Measurements from ENCODE around the gene YJU2.
"Not testable (repeated sequence)": the region's sequence is repeated elsewhere in the genome, so short reads cannot be mapped to it uniquely, and the experiment has no call there.

YJU2 gene

GRCh38 chr19:4257025-4257424 is 10.1 kb downstream of the YJU2 start:
- no peaks in the 10 kb centered on the region for H3K4me1 ChIP-seq (ENCODE audit: control insufficient read depth, low read depth, low read length)
- peaks cover 4% of the 10 kb centered on the region for H3K9me3 ChIP-seq (ENCODE audit: control insufficient read depth, low read depth, low read length)
- H3K36me3 ChIP-seq (ENCODE audit: control insufficient read depth, low read depth, low read length): peaks cover 51% of the 10 kb centered on the region
- H3K9ac ChIP-seq (ENCODE audit: low read length): no peak overlapping the region
- H3K27me3 ChIP-seq (ENCODE audit: control insufficient read depth, insufficient read depth, low read length): no peaks in the 10 kb centered on the region
- no peak overlapping the region for H3K4me3 ChIP-seq (ENCODE audit: low read length)
- no peak overlapping the region for H3K27ac ChIP-seq (ENCODE audit: low read length)

DNA sequence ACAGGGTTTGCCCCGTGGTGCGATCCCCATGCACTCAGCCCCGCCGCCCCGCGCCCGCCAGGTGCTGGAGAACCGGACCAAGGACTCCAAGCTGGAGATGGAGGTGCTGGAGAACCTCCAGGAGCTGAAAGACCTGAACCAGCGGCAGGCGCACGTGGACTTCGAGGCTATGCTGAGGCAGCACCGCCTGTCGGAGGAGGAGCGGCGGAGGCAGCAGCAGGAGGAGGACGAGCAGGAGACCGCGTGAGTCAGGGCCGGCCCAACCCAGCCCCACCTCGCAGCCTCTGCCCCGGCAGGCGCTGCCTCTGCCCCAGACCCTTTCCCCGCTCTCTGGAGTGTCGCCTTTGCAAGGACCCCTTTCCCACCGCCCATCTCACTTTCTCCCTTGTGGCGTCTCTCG is 11.3 kb downstream of the YJU2 start:
- H3K27me3 ChIP-seq (ENCODE audit: control insufficient read depth, insufficient read depth, low read length): no peaks in the 10 kb centered on the region
- no peak overlapping the region for H3K9ac ChIP-seq (ENCODE audit: low read length)
- no peak overlapping the region for H3K27ac ChIP-seq (ENCODE audit: low read length)
- no peaks in the 10 kb centered on the region for H3K4me1 ChIP-seq (ENCODE audit: control insufficient read depth, low read depth, low read length)
- peaks cover 45% of the 10 kb centered on the region for H3K36me3 ChIP-seq (ENCODE audit: control insufficient read depth, low read depth, low read length)
- H3K9me3 ChIP-seq (ENCODE audit: control insufficient read depth, low read depth, low read length): peaks cover 4% of the 10 kb centered on the region
- H3K4me3 ChIP-seq (ENCODE audit: low read length): no peak overlapping the region

DNA sequence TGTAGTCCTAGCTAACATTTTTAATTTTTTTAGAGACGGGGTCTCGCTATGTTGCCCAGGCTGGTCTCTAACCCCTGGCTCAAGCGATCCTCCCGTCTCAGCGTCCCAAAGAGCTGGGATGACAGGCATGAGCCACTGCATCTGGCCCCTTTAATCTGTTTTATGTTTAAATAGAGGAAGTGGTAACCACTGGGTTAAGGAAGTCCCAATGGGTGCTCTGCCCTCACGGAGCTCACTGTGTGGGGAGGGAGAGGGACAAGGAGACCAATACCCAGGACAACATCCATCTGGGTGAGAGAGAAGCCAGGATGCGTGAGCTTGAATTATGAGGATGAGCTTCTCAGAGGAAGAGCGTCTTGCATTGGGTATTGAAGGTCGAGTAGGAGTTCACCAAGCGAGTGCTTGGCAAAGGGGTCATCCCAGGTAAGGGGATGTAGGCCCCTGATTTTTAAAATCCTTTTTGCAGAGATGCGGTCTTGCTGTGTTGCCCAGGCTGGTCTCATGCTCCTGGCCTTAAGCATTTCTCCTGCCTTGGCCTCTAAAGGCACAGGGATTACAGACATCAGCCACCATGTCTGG is 13.8 kb downstream of the YJU2 start:
- Histone ChIP-seq H3K4me1 (ENCODE audit: control insufficient read depth, low read depth, low read length) (no peaks in the 10 kb centered on the region), H3K36me3 (ENCODE audit: control insufficient read depth, low read depth, low read length) (peaks cover 31% of the 10 kb centered on the region), H3K27ac (ENCODE audit: low read length) (no peak overlapping the region), H3K4me3 (ENCODE audit: low read length) (no peak overlapping the region), H3K9me3 (ENCODE audit: control insufficient read depth, low read depth, low read length) (peaks cover 4% of the 10 kb centered on the region), H3K27me3 (ENCODE audit: control insufficient read depth, insufficient read depth, low read length) (no peaks in the 10 kb centered on the region), H3K9ac (ENCODE audit: low read length) (no peak overlapping the region)

GRCh38 chr19:4264812-4265211 is 17.9 kb downstream of the YJU2 start:
- Histone ChIP-seq H3K4me1 (ENCODE audit: control insufficient read depth, low read depth, low read length) (no peaks in the 10 kb centered on the region), H3K4me3 (ENCODE audit: low read length) (no peak overlapping the region), H3K27me3 (ENCODE audit: control insufficient read depth, insufficient read depth, low read length) (no peaks in the 10 kb centered on the region), H3K36me3 (ENCODE audit: control insufficient read depth, low read depth, low read length) (peaks cover 17% of the 10 kb centered on the region), H3K9me3 (ENCODE audit: control insufficient read depth, low read depth, low read length) (no peaks in the 10 kb centered on the region), H3K9ac (ENCODE audit: low read length) (no peak overlapping the region), H3K27ac (ENCODE audit: low read length) (no peak overlapping the region)

DNA sequence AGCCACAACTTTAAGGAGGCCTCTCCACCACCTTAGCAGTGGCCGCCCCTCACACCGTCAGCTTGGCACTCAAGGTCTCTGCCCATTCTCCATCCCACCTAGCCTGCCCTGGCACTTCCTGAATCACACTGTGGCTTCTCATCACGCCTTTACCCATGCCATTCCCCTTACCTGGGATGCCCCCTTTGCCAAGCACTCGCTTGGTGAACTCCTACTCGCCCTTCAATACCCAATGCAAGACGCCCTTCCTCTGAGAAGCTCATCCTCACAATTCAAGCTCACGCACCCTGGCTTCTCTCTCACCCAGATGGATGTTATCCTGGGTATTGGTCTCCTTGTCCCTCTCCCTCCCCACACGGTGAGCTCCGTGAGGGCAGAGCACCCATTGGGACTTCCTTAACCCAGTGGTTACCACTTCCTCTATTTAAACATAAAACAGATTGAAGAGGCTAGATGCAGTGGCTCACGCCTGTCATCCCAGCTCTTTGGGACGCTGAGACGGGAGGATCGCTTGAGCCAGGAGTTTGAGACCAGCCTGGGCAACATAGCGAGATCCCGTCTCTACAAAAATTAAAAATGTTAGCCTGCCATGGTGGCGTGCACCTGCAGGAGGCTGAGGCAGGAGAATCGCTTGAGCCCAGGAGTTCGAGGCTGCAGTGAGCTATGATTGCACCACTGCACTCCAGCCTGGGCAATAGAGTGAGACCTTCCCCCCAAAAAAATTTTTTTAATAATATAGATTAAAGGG is 19.5 kb downstream of the YJU2 start:
- Histone ChIP-seq H3K4me1 (ENCODE audit: control insufficient read depth, low read depth, low read length) (no peaks in the 10 kb centered on the region), H3K4me3 (ENCODE audit: low read length) (no peak overlapping the region), H3K27ac (ENCODE audit: low read length) (no peak overlapping the region), H3K36me3 (ENCODE audit: control insufficient read depth, low read depth, low read length) (peaks cover 9% of the 10 kb centered on the region), H3K27me3 (ENCODE audit: control insufficient read depth, insufficient read depth, low read length) (no peaks in the 10 kb centered on the region), H3K9me3 (ENCODE audit: control insufficient read depth, low read depth, low read length) (no peaks in the 10 kb centered on the region), H3K9ac (ENCODE audit: low read length) (no peak overlapping the region)

DNA sequence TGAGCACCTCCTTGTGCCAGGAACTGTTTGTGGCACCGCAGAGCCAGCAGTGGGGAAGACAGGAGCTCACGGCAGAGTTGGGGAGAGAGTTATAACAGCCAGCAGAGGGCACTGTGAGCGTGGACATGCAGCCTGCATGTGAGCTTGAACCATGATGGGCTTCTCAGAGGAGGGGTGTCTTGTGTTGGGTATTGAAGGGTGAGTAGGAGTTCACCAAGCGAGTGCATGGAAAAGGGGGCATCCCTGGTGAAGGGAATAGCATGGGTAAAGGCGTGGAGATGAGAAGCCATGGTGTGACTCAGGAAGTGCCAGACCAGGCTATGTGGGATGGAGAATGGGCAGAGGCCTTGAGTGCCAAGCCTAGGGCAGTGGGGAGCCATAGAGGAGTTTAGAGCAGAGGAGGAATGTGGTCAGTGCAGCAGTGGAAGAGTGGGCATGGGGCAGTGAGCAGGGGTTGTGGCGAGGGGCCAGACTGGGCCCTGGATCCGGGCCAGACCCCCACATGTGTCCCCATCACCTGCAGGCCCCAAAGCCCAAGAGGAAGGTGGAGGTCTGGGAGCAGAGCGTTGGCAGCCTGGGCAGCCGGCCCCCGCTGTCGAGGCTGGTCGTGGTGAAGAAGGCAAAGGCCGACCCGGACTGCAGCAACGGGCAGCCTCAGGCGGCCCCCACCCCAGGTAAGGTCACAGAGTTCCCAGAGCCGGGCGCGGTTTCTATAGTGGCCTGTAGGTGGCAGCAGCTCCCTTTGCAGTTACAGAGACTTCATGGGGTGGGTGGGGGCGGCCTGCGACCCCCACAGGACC is 20.4 kb downstream of the YJU2 start:
- no peaks in the 10 kb centered on the region for H3K9me3 ChIP-seq (ENCODE audit: control insufficient read depth, low read depth, low read length)
- peaks cover 6% of the 10 kb centered on the region for H3K36me3 ChIP-seq (ENCODE audit: control insufficient read depth, low read depth, low read length)
- H3K27me3 ChIP-seq (ENCODE audit: control insufficient read depth, insufficient read depth, low read length): no peaks in the 10 kb centered on the region
- no peak overlapping the region for H3K9ac ChIP-seq (ENCODE audit: low read length)
- H3K4me1 ChIP-seq (ENCODE audit: control insufficient read depth, low read depth, low read length): no peaks in the 10 kb centered on the region
- H3K27ac ChIP-seq (ENCODE audit: low read length): no peak overlapping the region
- H3K4me3 ChIP-seq (ENCODE audit: low read length): no peak overlapping the region

- Histone ChIP-seq H3K4me3 (ENCODE audit: low read length) (no peak overlapping the region), H3K27ac (ENCODE audit: low read length) (no peak overlapping the region), H3K9me3 (ENCODE audit: control insufficient read depth, low read depth, low read length) (no peaks in the 10 kb centered on the region), H3K4me1 (ENCODE audit: control insufficient read depth, low read depth, low read length) (no peaks in the 10 kb centered on the region), H3K27me3 (ENCODE audit: control insufficient read depth, insufficient read depth, low read length) (no peaks in the 10 kb centered on the region), H3K36me3 (ENCODE audit: control insufficient read depth, low read depth, low read length) (peaks cover 6% of the 10 kb centered on the region), H3K9ac (ENCODE audit: low read length) (no peak overlapping the region)
These were observed 21.3 kb downstream of the YJU2 start for GRCh38 chr19:4267901-4268815.

GRCh38 chr19:4268816-4269430 is 22.0 kb downstream of the YJU2 start:
- Histone ChIP-seq H3K4me1 (ENCODE audit: control insufficient read depth, low read depth, low read length) (no peaks in the 10 kb centered on the region), H3K36me3 (ENCODE audit: control insufficient read depth, low read depth, low read length) (peaks cover 6% of the 10 kb centered on the region), H3K27ac (ENCODE audit: low read length) (no peak overlapping the region), H3K27me3 (ENCODE audit: control insufficient read depth, insufficient read depth, low read length) (no peaks in the 10 kb centered on the region), H3K4me3 (ENCODE audit: low read length) (no peak overlapping the region), H3K9ac (ENCODE audit: low read length) (no peak overlapping the region), H3K9me3 (ENCODE audit: control insufficient read depth, low read depth, low read length) (no peaks in the 10 kb centered on the region)

- H3K9ac ChIP-seq (ENCODE audit: low read length): no peak overlapping the region
- no peaks in the 10 kb centered on the region for H3K4me1 ChIP-seq (ENCODE audit: control insufficient read depth, low read depth, low read length)
- H3K36me3 ChIP-seq (ENCODE audit: control insufficient read depth, low read depth, low read length): peaks cover 6% of the 10 kb centered on the region
- no peak overlapping the region for H3K4me3 ChIP-seq (ENCODE audit: low read length)
- peaks cover 8% of the 10 kb centered on the region for H3K27me3 ChIP-seq (ENCODE audit: control insufficient read depth, insufficient read depth, low read length)
- H3K27ac ChIP-seq (ENCODE audit: low read length): no peak overlapping the region
- no peaks in the 10 kb centered on the region for H3K9me3 ChIP-seq (ENCODE audit: control insufficient read depth, low read depth, low read length)
These were observed 26.0 kb downstream of the YJU2 start for GRCh38 chr19:4272894-4273293.

- not testable (repeated sequence) for H3K4me1 ChIP-seq (ENCODE audit: control insufficient read depth, low read depth, low read length); H3K36me3 ChIP-seq (ENCODE audit: control insufficient read depth, low read depth, low read length); H3K4me3 ChIP-seq (ENCODE audit: low read length); H3K27ac ChIP-seq (ENCODE audit: low read length); H3K9me3 ChIP-seq (ENCODE audit: control insufficient read depth, low read depth, low read length); H3K9ac ChIP-seq (ENCODE audit: low read length)
- H3K27me3 ChIP-seq (ENCODE audit: control insufficient read depth, insufficient read depth, low read length): peaks cover 13% of the 10 kb centered on the region
These were observed 27.4 kb downstream of the YJU2 start for GRCh38 chr19:4274321-4274686.

All from iPS-18a (cell line).